ENCODE measurements around the gene SLC4A4.

GRCh38 chr4:71476240-71476639, 137.4 kb downstream of the SLC4A4 start:
- TF ChIP-seq SUZ12 (IDR thresholded peaks at IDR 0.05) (no peak), TARDBP (IDR thresholded peaks at IDR 0.05) (no peak), BHLHE40 (IDR thresholded peaks at IDR 0.05; ENCODE audit: borderline replicate concordance) (no peak), FOXA1 (IDR thresholded peaks at IDR 0.05) (no peak), HDGF (IDR thresholded peaks at IDR 0.05; ENCODE audit: borderline replicate concordance) (no peak), ZNF384 (IDR thresholded peaks at IDR 0.05) (no peak), ARNT (IDR thresholded peaks at IDR 0.05) (no peak)

Data from HEK293T (cell line).